Fibroblast of lung (primary cell): ENCODE results near the gene RHEBL1.

Experiments used
- CTCF ChIP-seq, 2 donors: IDR thresholded peaks in 1 of 2; conservative IDR thresholded peaks in 1 of 2; 1 replicate in 1 of 2; 2 replicates in 1 of 2; pipeline ENCODE4 v1.5.1; 2011 to 2012; ENCODE audit warnings: low read length in 2 of 2, control low read depth in 1 of 2, inconsistent platforms in 1 of 2, low read depth in 1 of 2, mild to moderate bottlenecking in 1 of 2
- EZH2 ChIP-seq: IDR thresholded peaks from 2 replicates; pipeline ENCODE4 v1.5.1; 2012; ENCODE audit warnings: low read length, control low read depth, mild to moderate bottlenecking; ENCODE audit errors: missing control alignments

- TF ChIP-seq CTCF (conservative IDR thresholded peaks at IDR 0.05 in 1 of 2, IDR thresholded peaks at IDR 0.05 in 1 of 2; ENCODE audit: low read depth in 1 of 2, low read length in 2 of 2) (no peak), EZH2 (no peak)
These were observed 17.9 kb downstream of the RHEBL1 start for GRCh38 chr12:49051777-49052438.
